ENCODE data around the gene CMAS.
"Not testable (repeated sequence)": the region's sequence is repeated elsewhere in the genome, so short reads cannot be mapped to it uniquely, and the experiment has no call there.

The CMAS gene

GRCh38 chr12:22084852-22085251 is 38.8 kb downstream of the CMAS start:
- TF ChIP-seq, protein P1, sequence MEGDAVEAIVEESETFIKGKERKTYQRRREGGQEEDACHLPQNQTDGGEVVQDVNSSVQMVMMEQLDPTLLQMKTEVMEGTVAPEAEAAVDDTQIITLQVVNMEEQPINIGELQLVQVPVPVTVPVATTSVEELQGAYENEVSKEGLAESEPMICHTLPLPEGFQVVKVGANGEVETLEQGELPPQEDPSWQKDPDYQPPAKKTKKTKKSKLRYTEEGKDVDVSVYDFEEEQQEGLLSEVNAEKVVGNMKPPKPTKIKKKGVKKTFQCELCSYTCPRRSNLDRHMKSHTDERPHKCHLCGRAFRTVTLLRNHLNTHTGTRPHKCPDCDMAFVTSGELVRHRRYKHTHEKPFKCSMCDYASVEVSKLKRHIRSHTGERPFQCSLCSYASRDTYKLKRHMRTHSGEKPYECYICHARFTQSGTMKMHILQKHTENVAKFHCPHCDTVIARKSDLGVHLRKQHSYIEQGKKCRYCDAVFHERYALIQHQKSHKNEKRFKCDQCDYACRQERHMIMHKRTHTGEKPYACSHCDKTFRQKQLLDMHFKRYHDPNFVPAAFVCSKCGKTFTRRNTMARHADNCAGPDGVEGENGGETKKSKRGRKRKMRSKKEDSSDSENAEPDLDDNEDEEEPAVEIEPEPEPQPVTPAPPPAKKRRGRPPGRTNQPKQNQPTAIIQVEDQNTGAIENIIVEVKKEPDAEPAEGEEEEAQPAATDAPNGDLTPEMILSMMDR (IDR thresholded peaks at IDR 0.05; ENCODE audit: borderline replicate concordance, insufficient read depth, low read depth, low read length) = no peak
- no peak overlapping the region for H3K4me3 ChIP-seq (ENCODE audit: low read depth, low read length)

DNA sequence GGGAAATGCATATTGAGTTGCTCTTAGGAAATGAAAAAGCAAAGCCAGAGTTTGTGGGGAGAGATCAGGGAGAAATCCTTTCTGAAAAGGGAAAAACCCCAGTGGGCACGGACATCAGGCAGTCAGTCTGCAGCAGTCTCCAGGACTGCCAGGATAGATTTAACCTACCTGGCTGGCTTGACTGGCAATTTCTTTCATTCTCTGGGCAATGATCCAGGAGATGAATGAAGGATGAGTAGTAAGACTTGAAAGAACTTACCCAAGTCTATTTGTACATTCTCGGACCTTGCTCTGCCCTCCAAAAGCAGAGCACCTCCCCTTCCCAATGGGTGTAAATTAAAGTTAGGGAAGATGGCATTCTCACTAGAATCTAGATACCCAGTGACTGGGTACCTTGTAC is 42.9 kb downstream of the CMAS start:
- H3K4me3 ChIP-seq (ENCODE audit: low read depth, low read length) = no peak overlapping the region
- TF ChIP-seq, protein P1 (IDR thresholded peaks at IDR 0.05; ENCODE audit: borderline replicate concordance, insufficient read depth, low read depth, low read length) = no peak

- no peak overlapping the region for H3K4me3 ChIP-seq (ENCODE audit: low read depth, low read length)
- TF ChIP-seq, protein P1 (IDR thresholded peaks at IDR 0.05; ENCODE audit: borderline replicate concordance, insufficient read depth, low read depth, low read length) = no peak
Measured at GRCh38 chr12:22089486-22089885, 43.5 kb downstream of the CMAS start.

DNA sequence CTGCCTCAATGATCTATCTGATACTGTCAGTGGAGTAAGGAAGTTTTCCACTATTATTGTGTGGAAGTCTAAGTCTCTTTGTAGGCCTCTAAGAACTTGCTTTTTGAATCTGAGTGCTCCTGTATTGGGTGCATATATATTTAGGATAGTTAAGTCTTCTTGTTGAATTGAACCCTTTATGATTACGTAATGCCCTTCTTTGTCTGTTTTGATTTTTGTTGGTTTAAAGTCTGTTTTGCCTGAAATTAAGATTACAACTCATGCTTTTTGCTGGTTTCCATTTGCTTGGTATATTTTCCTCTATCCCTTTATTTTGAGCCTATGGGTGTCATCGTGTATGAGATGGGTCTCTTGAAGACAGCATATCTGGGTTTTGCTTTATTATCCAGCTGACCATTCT is 53.0 kb downstream of the CMAS start:
- H3K4me3 ChIP-seq (ENCODE audit: low read depth, low read length) = not testable (repeated sequence)

- H3K4me3 ChIP-seq (ENCODE audit: low read depth, low read length) = no peak overlapping the region
- TF ChIP-seq, protein P1 (IDR thresholded peaks at IDR 0.05; ENCODE audit: borderline replicate concordance, insufficient read depth, low read depth, low read length) = peak; percentile 56
Measured at GRCh38 chr12:22100958-22101748, 55.1 kb downstream of the CMAS start.

DNA sequence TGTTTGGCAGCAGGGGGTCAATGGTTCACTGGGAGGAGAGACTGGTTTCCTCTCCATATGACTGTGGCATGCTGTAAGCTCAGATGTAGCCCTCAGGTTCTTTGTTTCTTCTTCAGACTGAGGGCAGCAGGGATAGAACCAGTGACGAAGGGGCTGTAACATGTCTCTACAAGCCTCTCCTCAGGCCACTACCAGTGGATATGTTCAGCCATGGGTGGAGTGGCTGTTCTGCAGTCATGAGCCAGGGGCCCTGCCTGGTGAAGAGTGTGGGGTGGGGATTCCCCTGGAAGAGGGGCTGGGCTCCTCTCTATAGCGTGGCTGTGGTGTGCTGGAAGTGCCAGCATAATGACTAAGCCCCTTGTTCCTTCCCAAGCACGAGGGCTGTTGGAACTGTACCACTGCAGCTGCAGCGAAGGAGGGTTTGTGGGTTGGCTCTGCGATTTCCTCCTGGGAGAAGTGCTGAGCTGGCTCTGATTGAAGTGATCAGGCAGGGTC is 55.8 kb downstream of the CMAS start:
- H3K4me3 ChIP-seq (ENCODE audit: low read depth, low read length) = no peak overlapping the region
- TF ChIP-seq, protein P1 (IDR thresholded peaks at IDR 0.05; ENCODE audit: borderline replicate concordance, insufficient read depth, low read depth, low read length) = no peak

GRCh38 chr12:22103418-22103817 is 57.4 kb downstream of the CMAS start:
- H3K4me3 ChIP-seq (ENCODE audit: low read depth, low read length) = no peak overlapping the region
- TF ChIP-seq, protein P1 (IDR thresholded peaks at IDR 0.05; ENCODE audit: borderline replicate concordance, insufficient read depth, low read depth, low read length) = no peak

Measured in GM12875 (cell line).